GM12878 (cell line): ENCODE data around the gene LMOD3.

ENCODE experiments used
- ZNF274 ChIP-seq: IDR thresholded peaks from one replicate; pipeline ENCODE4 v1.8.0; 2011; ENCODE audit not compliant: insufficient read length, insufficient read depth
- TF ChIP-seq, protein P1 (sequence below), 3 experiments: IDR thresholded peaks in 2 of 3; conservative IDR thresholded peaks in 1 of 3; 2 replicates each; pipeline ENCODE4 v1.5.1; 2011; ENCODE audit warnings: low read depth in 3 of 3, low read length in 3 of 3, mild to moderate bottlenecking in 3 of 3, control low read depth in 2 of 3, moderate library complexity in 2 of 3, inconsistent platforms in 1 of 3, mixed read lengths in 1 of 3; ENCODE audit not compliant: control insufficient read depth in 2 of 3, insufficient read depth in 1 of 3; ENCODE audit errors: extremely low read depth in 1 of 3

GRCh38 chr3:69104586-69104985 lies 17.8 kb downstream of the LMOD3 start:
- TF ChIP-seq, protein P1, sequence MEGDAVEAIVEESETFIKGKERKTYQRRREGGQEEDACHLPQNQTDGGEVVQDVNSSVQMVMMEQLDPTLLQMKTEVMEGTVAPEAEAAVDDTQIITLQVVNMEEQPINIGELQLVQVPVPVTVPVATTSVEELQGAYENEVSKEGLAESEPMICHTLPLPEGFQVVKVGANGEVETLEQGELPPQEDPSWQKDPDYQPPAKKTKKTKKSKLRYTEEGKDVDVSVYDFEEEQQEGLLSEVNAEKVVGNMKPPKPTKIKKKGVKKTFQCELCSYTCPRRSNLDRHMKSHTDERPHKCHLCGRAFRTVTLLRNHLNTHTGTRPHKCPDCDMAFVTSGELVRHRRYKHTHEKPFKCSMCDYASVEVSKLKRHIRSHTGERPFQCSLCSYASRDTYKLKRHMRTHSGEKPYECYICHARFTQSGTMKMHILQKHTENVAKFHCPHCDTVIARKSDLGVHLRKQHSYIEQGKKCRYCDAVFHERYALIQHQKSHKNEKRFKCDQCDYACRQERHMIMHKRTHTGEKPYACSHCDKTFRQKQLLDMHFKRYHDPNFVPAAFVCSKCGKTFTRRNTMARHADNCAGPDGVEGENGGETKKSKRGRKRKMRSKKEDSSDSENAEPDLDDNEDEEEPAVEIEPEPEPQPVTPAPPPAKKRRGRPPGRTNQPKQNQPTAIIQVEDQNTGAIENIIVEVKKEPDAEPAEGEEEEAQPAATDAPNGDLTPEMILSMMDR (IDR thresholded peaks at IDR 0.05 in 2 of 3, conservative IDR thresholded peaks at IDR 0.05 in 1 of 3; ENCODE audit: control insufficient read depth in 2 of 3, extremely low read depth in 1 of 3, insufficient read depth in 1 of 3, low read depth in 3 of 3, low read length in 3 of 3), result no peak
- no peak for TF ChIP-seq ZNF274
